ENCODE measurements around the gene DIP2C. TPM values are rescaled to one million over a fixed set of nuclear protein-coding genes. Genes with fewer than 3 reads are reported as not detected.

The DIP2C gene
- polyA plus RNA-seq, 3 donors, result 0.11 TPM; not detected in 2

GRCh38 chr10:497289-497688 is 192.2 kb downstream of the DIP2C start:
- 91% methylated on average over 9 of the region's 10 CpGs for WGBS (ENCODE audit: insufficient coverage)
- Histone ChIP-seq H3K27ac (ENCODE audit: low read depth in 1 of 2, low read length in 2 of 2) (no peak overlapping the region), H3K4me2 (replicated peaks; ENCODE audit: extremely low read depth, low read length, poor library complexity, severe bottlenecking) (no peak overlapping the region), H3K4me3 (replicated peaks in 1 of 3; ENCODE audit: low read depth in 2 of 3, low read length in 3 of 3) (no peak overlapping the region), H2AFZ (ENCODE audit: insufficient read depth, low read depth, low read length, poor library complexity, severe bottlenecking) (no peak overlapping the region), H3K36me3 (replicated peaks in 1 of 2; ENCODE audit: control insufficient read depth in 1 of 2, insufficient read depth in 2 of 2, low read length in 2 of 2) (no peaks in the 10 kb centered on the region), H3K4me1 (ENCODE audit: control insufficient read depth in 1 of 2, insufficient read depth in 2 of 2, low read length in 2 of 2) (no peaks in the 10 kb centered on the region), H3K79me2 (ENCODE audit: insufficient read depth, low read length) (no peaks in the 10 kb centered on the region), H3K9me3 (replicated peaks in 1 of 2; ENCODE audit: control insufficient read depth in 1 of 2, insufficient read depth in 1 of 2, low read length in 2 of 2) (no peaks in the 10 kb centered on the region), H3K9ac (ENCODE audit: insufficient read depth, low read length, poor library complexity, severe bottlenecking) (no peak overlapping the region), H3K27me3 (ENCODE audit: control insufficient read depth in 2 of 2, insufficient read depth in 2 of 2, low read length in 2 of 2) (peaks cover 2 to 18% of the 10 kb centered on the region in 2 donors), H4K20me1 (ENCODE audit: insufficient read depth, low read length) (no peaks in the 10 kb centered on the region)
- Mint-ChIP-seq H3K9me3 (no peaks in the 10 kb centered on the region), H3K27me3 (ENCODE audit: low read depth in 3 of 3) (peaks cover 22 to 43% (median 25%) of the 10 kb centered on the region in 3 donors), H3K4me1 (no peaks in the 10 kb centered on the region), H3K36me3 (no peaks in the 10 kb centered on the region), H3K4me3 (no peak overlapping the region), H3K27ac (no peak overlapping the region)
- intact Hi-C loops (cut with micrococcal nuclease), result no loop called here
- TF ChIP-seq, protein P1, sequence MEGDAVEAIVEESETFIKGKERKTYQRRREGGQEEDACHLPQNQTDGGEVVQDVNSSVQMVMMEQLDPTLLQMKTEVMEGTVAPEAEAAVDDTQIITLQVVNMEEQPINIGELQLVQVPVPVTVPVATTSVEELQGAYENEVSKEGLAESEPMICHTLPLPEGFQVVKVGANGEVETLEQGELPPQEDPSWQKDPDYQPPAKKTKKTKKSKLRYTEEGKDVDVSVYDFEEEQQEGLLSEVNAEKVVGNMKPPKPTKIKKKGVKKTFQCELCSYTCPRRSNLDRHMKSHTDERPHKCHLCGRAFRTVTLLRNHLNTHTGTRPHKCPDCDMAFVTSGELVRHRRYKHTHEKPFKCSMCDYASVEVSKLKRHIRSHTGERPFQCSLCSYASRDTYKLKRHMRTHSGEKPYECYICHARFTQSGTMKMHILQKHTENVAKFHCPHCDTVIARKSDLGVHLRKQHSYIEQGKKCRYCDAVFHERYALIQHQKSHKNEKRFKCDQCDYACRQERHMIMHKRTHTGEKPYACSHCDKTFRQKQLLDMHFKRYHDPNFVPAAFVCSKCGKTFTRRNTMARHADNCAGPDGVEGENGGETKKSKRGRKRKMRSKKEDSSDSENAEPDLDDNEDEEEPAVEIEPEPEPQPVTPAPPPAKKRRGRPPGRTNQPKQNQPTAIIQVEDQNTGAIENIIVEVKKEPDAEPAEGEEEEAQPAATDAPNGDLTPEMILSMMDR (IDR thresholded peaks at IDR 0.05), result no peak
- no peak for DNase-seq

DNA sequence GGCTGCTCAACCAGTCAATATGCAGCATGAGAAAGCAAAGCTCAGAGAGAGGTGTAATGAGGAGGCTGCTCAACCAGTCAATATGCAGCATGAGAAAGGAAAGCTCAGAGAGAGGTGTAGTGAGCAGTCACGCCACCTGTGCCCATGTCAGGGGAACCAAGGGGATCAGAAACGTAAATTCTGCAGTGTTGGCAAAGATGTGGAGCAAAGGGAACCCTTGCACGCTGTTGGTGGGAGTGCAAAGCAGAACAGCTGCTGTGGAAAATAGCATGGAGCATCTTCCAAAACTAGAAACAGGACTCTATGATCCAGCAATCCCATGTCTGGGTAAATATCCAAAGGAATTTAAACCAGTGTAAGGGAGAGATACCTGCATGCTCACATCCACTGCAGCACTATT is 194.9 kb downstream of the DIP2C start:
- no peak for DNase-seq
- Histone ChIP-seq H4K20me1 (ENCODE audit: insufficient read depth, low read length) (no peaks in the 10 kb centered on the region), H3K9ac (ENCODE audit: insufficient read depth, low read length, poor library complexity, severe bottlenecking) (no peak overlapping the region), H3K9me3 (replicated peaks in 1 of 2; ENCODE audit: control insufficient read depth in 1 of 2, insufficient read depth in 1 of 2, low read length in 2 of 2) (no peaks in the 10 kb centered on the region), H3K4me3 (replicated peaks in 1 of 3; ENCODE audit: low read depth in 2 of 3, low read length in 3 of 3) (no peak overlapping the region), H2AFZ (ENCODE audit: insufficient read depth, low read depth, low read length, poor library complexity, severe bottlenecking) (no peak overlapping the region), H3K79me2 (ENCODE audit: insufficient read depth, low read length) (no peaks in the 10 kb centered on the region), H3K36me3 (replicated peaks in 1 of 2; ENCODE audit: control insufficient read depth in 1 of 2, insufficient read depth in 2 of 2, low read length in 2 of 2) (no peaks in the 10 kb centered on the region), H3K4me2 (replicated peaks; ENCODE audit: extremely low read depth, low read length, poor library complexity, severe bottlenecking) (no peak overlapping the region), H3K4me1 (ENCODE audit: control insufficient read depth in 1 of 2, insufficient read depth in 2 of 2, low read length in 2 of 2) (no peaks in the 10 kb centered on the region), H3K27me3 (ENCODE audit: control insufficient read depth in 2 of 2, insufficient read depth in 2 of 2, low read length in 2 of 2) (peaks cover 0 to 12% of the 10 kb centered on the region in 2 donors), H3K27ac (ENCODE audit: low read depth in 1 of 2, low read length in 2 of 2) (no peak overlapping the region)
- intact Hi-C loops (cut with micrococcal nuclease), result no loop called here
- no peaks in the 10 kb centered on the region for H3K4me1 Mint-ChIP-seq
- H3K27ac Mint-ChIP-seq, result no peak overlapping the region
- no peaks in the 10 kb centered on the region for H3K9me3 Mint-ChIP-seq
- WGBS (ENCODE audit: insufficient coverage), result 83% methylated on average over 2 of the region's 3 CpGs
- no peak overlapping the region for H3K4me3 Mint-ChIP-seq
- TF ChIP-seq, protein P1 (IDR thresholded peaks at IDR 0.05), result no peak
- peaks cover 13 to 29% (median 22%) of the 10 kb centered on the region in 3 donors for H3K27me3 Mint-ChIP-seq (ENCODE audit: low read depth in 3 of 3)
- no peaks in the 10 kb centered on the region for H3K36me3 Mint-ChIP-seq

All from CD14-positive monocyte (primary cell).